Kidney epithelial cell (primary cell): ENCODE data around the gene GPRC5D. TPM values are rescaled to one million over a fixed set of nuclear protein-coding genes. Genes with fewer than 3 reads are reported as not detected.

Experiments used
- DNase-seq: peaks from one replicate; pipeline ENCODE4 v3.0.0-alpha.2; 2010; ENCODE audit warnings: low read depth
- H3K27me3 ChIP-seq: 2 replicates; pipeline ENCODE4 v1.6.0; 2011; ENCODE audit warnings: low read length; ENCODE audit not compliant: control insufficient read depth, insufficient read depth
- H3K36me3 ChIP-seq: 2 replicates; pipeline ENCODE4 v1.5.1; 2011; ENCODE audit warnings: low read length; ENCODE audit not compliant: control insufficient read depth, insufficient read depth
- H3K4me3 ChIP-seq: 2 replicates; pipeline ENCODE4 v1.5.1; 2011; ENCODE audit warnings: low read depth, mild to moderate bottlenecking, control low read depth, low read length
- total RNA-seq: library from RNA; depleted of rRNA; stranded (reverse); fragments of >200 nt; gene quantifications from 2 replicates; pipeline ENCODE4 v1.2.3, GENCODE V29; 2015
- TF ChIP-seq, protein P1 (sequence below): IDR thresholded peaks from 2 replicates; pipeline ENCODE4 v1.5.1; 2011; ENCODE audit warnings: mild to moderate bottlenecking, moderate library complexity, low read length, control low read depth, inconsistent platforms; ENCODE audit not compliant: insufficient read depth, poor library complexity, severe bottlenecking

Gene GPRC5D
- total RNA-seq, 1 donor from 2014 or later, result not detected

DNA sequence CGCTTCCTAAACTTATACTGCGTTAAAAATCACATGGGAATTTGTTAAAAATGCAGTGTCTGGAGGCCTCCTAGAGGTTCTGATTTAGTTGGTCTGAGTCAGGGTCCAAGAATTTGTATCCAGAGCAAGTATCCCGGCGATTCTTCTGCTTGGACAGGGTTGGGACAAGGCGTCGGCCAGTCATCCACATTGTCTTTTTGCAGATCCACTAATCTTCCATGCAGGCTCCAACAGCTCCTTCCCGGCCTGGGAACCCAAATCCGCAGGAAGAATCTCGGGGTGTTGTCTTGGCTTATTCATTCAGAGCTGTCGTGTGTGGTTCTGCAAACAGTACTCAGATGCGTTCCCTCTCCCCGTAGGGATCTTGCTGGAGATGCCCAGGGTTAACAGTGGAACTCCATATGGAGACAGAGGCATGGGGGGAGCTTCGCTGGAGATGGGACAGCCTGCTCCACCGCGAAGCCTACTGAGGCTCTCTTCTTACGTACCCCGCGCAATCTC lies 25.3 kb downstream of the GPRC5D start:
- no peak for DNase-seq
- Histone ChIP-seq H3K36me3 (no peaks in the 10 kb centered on the region), H3K4me3 (no peak overlapping the region), H3K27me3 (no peaks in the 10 kb centered on the region)
- TF ChIP-seq, protein P1, sequence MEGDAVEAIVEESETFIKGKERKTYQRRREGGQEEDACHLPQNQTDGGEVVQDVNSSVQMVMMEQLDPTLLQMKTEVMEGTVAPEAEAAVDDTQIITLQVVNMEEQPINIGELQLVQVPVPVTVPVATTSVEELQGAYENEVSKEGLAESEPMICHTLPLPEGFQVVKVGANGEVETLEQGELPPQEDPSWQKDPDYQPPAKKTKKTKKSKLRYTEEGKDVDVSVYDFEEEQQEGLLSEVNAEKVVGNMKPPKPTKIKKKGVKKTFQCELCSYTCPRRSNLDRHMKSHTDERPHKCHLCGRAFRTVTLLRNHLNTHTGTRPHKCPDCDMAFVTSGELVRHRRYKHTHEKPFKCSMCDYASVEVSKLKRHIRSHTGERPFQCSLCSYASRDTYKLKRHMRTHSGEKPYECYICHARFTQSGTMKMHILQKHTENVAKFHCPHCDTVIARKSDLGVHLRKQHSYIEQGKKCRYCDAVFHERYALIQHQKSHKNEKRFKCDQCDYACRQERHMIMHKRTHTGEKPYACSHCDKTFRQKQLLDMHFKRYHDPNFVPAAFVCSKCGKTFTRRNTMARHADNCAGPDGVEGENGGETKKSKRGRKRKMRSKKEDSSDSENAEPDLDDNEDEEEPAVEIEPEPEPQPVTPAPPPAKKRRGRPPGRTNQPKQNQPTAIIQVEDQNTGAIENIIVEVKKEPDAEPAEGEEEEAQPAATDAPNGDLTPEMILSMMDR, result no peak

- Histone ChIP-seq H3K36me3 (no peaks in the 10 kb centered on the region), H3K27me3 (no peaks in the 10 kb centered on the region), H3K4me3 (no peak overlapping the region)
- DNase-seq, result no peak
- TF ChIP-seq, protein P1, result no peak
Measured at GRCh38 chr12:12925388-12925787, 26.6 kb downstream of the GPRC5D start.

DNA sequence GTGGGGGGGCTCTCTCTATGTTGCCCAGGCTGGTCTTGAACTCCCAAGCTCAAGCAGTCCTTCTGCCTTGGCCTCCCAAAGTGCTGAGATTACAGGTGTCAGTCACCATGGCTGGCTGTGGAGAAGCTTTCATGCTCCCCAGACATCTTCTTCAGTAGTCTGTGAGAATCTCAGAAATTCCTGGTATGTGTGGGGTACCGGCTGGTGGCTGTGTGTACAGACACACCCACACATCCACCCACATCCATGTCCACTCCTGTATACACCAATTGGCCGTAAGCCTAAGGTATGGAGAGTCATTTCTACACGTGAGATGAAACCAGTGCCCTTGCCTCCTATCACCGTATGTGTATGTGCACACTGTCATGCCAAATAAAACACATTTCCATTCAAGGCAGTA lies 27.8 kb downstream of the GPRC5D start:
- TF ChIP-seq, protein P1, result no peak
- Histone ChIP-seq H3K4me3 (no peak overlapping the region), H3K27me3 (no peaks in the 10 kb centered on the region), H3K36me3 (no peaks in the 10 kb centered on the region)
- no peak for DNase-seq

- TF ChIP-seq, protein P1, result no peak
- H3K36me3 ChIP-seq, result no peaks in the 10 kb centered on the region
- no peaks in the 10 kb centered on the region for H3K27me3 ChIP-seq
- H3K4me3 ChIP-seq, result no peak overlapping the region
- DNase-seq, result no peak
Measured at GRCh38 chr12:12922978-12923377, 29.0 kb downstream of the GPRC5D start.

DNA sequence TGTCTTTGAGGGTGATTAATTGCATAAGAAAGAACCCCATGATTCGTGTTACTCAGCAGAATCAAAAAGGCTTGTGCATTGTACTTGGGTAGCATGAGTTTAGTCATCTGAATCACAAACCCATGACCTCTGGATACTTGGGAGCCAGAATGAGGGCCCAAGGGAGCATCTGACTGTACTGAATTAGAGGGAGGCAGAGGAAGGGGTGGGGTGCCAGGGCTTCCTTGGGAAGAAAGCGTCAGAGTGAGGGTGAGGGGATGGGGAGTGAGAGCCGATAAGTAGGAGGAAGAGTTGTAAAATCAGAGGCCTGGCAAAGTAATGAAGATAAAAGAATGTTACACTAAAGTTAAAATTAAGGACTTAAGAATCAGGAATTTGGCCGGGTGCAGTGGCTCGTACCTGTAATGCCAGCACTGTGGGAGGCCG lies 29.8 kb downstream of the GPRC5D start:
- Histone ChIP-seq H3K27me3 (no peaks in the 10 kb centered on the region), H3K36me3 (no peaks in the 10 kb centered on the region), H3K4me3 (no peak overlapping the region)
- TF ChIP-seq, protein P1, result no peak
- DNase-seq, result no peak
